Measurements from ENCODE around the gene CASP3.

CASP3 gene

DNA sequence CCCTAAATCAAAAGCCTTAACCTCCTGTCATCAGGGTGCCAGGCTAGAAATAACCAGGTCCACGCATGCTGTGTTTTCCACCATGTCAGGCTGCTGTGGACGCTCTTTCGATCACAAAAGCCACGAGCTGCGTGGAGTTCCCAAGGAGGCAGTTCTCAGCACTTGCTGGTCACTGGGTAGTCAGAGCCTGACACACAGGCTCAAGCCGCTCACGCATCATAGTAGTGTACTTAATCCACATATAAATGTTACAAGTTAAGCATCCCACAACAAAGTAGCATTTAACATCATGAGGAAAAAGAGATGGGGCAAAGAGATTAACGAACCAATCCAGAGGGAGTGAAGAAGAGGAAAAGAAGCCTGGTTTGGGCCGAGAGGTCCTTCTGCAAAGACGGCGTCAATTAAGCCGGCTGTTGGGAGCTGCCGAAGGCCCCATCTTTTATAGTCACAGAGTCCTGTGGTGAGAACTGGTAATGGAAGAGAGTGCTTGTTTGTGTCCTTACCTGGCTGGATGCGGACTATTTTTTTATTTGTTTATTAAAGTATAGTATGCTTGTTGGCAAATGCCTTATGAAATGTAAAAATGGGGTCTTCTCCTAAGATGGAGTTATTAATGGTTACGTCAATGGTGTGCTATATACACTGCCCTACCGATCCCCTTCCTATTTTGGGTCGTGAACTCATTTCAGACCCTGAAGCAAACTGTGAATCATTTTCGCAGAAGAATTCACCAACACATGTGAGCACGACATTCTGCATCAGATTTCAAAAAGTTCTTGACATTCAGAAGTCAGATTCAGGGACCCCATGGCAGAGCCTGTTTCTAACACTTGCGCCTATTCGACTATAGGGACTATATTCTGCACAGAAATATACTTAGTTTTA, 966 bp upstream of the CASP3 start:
- TF ChIP-seq EZH2phosphoT487 (IDR thresholded peaks at IDR 0.05; ENCODE audit: borderline replicate concordance, low read length): no peak
- TF ChIP-seq, protein P1, sequence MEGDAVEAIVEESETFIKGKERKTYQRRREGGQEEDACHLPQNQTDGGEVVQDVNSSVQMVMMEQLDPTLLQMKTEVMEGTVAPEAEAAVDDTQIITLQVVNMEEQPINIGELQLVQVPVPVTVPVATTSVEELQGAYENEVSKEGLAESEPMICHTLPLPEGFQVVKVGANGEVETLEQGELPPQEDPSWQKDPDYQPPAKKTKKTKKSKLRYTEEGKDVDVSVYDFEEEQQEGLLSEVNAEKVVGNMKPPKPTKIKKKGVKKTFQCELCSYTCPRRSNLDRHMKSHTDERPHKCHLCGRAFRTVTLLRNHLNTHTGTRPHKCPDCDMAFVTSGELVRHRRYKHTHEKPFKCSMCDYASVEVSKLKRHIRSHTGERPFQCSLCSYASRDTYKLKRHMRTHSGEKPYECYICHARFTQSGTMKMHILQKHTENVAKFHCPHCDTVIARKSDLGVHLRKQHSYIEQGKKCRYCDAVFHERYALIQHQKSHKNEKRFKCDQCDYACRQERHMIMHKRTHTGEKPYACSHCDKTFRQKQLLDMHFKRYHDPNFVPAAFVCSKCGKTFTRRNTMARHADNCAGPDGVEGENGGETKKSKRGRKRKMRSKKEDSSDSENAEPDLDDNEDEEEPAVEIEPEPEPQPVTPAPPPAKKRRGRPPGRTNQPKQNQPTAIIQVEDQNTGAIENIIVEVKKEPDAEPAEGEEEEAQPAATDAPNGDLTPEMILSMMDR (IDR thresholded peaks at IDR 0.05; ENCODE audit: low read depth, low read length, poor library complexity, severe bottlenecking): no peak
- H3K4me2 ChIP-seq (ENCODE audit: low read length): peak overlapping the region; percentile 96
- peak overlapping the region; percentile 67 for H3K27ac ChIP-seq (ENCODE audit: low read depth, low read length)
- peaks cover 55% of the 10 kb centered on the region for H3K79me2 ChIP-seq (ENCODE audit: control insufficient read depth, low read length)
- peaks cover 11% of the 10 kb centered on the region; the same call in 1 of the 2 replicates for H4K20me1 ChIP-seq (ENCODE audit: control insufficient read depth, insufficient read depth, low read depth, low read length)
- peaks cover 37% of the 10 kb centered on the region for H3K4me1 ChIP-seq (ENCODE audit: control insufficient read depth, low read length)
- no peaks in the 10 kb centered on the region for H3K9me2 ChIP-seq (replicated peaks; ENCODE audit: control insufficient read depth, low read length)
- H3K4me3 ChIP-seq (ENCODE audit: low read length): peak overlapping the region; percentile 98
- no peaks in the 10 kb centered on the region for H3K27me3 ChIP-seq (ENCODE audit: control insufficient read depth, low read length)
- no peaks in the 10 kb centered on the region for H3K9me3 ChIP-seq (ENCODE audit: control insufficient read depth, insufficient read depth, low read length)
- H3F3A ChIP-seq (ENCODE audit: control insufficient read depth, insufficient read depth): no peaks in the 10 kb centered on the region
- H3K36me3 ChIP-seq (ENCODE audit: control insufficient read depth, low read length): peaks cover 40% of the 10 kb centered on the region

DNA sequence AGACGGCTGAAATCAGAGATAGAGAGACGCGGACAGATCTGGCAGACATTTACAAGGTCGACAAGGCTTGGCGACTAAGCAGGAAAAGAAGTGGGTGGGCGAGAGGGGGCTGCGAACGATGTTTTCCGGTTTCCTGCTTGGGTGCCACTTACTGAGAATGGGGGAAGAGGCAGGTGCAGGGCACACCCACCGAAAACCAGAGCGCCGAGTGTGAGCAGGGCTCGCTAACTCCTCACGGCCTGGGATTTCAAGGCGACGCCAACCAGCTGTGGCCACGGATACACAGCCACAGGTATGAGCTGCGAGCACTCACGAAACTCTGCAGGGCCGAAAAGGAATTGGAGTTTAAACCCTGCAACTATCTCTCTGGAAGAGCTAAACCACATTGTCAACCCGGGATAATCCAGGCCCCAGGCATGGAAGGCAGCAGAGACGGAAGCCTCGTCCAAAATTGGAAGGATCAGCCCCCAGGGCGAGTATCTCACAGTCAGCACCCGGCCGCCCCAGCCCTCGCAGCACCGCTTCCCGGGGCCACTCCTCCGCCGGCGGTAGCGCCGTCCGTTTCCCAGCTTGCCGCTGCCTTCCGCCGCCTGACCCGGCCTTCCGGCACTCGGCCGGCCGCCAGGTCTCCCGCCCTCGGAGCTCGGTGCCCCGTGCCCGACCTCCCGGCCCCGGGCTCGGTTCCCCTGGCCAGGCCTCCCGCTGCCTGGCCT, 778 bp downstream of the CASP3 start:
- Histone ChIP-seq H3K79me2 (ENCODE audit: control insufficient read depth, low read length) (peaks cover 70% of the 10 kb centered on the region), H3K27me3 (ENCODE audit: control insufficient read depth, low read length) (no peaks in the 10 kb centered on the region), H3K27ac (ENCODE audit: low read depth, low read length) (peak overlapping the region; percentile 68), H3K9me2 (replicated peaks; ENCODE audit: control insufficient read depth, low read length) (no peaks in the 10 kb centered on the region), H3F3A (ENCODE audit: control insufficient read depth, insufficient read depth) (no peaks in the 10 kb centered on the region), H3K4me3 (ENCODE audit: low read length) (peak overlapping the region; percentile 86), H3K36me3 (ENCODE audit: control insufficient read depth, low read length) (peaks cover 50% of the 10 kb centered on the region), H3K4me1 (ENCODE audit: control insufficient read depth, low read length) (peaks cover 42% of the 10 kb centered on the region), H3K4me2 (ENCODE audit: low read length) (peak overlapping the region; percentile 85), H3K9me3 (ENCODE audit: control insufficient read depth, insufficient read depth, low read length) (no peaks in the 10 kb centered on the region), H4K20me1 (ENCODE audit: control insufficient read depth, insufficient read depth, low read depth, low read length) (peaks cover 14% of the 10 kb centered on the region; the same call in 1 of the 2 replicates)
- no peak for TF ChIP-seq EZH2phosphoT487 (IDR thresholded peaks at IDR 0.05; ENCODE audit: borderline replicate concordance, low read length)
- TF ChIP-seq, protein P1 (IDR thresholded peaks at IDR 0.05; ENCODE audit: low read depth, low read length, poor library complexity, severe bottlenecking): no peak

DNA sequence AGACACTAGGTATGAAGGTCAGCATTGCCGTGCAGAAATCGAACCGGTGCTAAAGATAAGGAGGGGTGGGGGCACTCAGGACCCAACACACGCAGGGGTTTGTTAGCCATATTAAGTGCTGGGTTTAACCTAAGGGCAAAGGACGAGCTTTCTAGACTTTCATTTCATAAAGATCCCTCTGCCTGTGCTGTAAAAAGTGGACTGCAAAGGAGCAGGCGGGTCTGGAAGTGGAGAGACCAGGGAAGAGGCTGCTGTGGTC, 1.3 kb downstream of the CASP3 start:
- Histone ChIP-seq H3K79me2 (ENCODE audit: control insufficient read depth, low read length) (peaks cover 73% of the 10 kb centered on the region), H3K4me3 (ENCODE audit: low read length) (peak overlapping the region; percentile 86), H3F3A (ENCODE audit: control insufficient read depth, insufficient read depth) (no peaks in the 10 kb centered on the region), H3K4me2 (ENCODE audit: low read length) (peak overlapping the region; percentile 85), H3K9me2 (replicated peaks; ENCODE audit: control insufficient read depth, low read length) (no peaks in the 10 kb centered on the region), H3K27me3 (ENCODE audit: control insufficient read depth, low read length) (no peaks in the 10 kb centered on the region), H3K27ac (ENCODE audit: low read depth, low read length) (0 out of 2 replicates have a peak overlapping the region, but pooled peaks have one; percentile 68), H3K4me1 (ENCODE audit: control insufficient read depth, low read length) (peaks cover 42% of the 10 kb centered on the region), H3K36me3 (ENCODE audit: control insufficient read depth, low read length) (peaks cover 50% of the 10 kb centered on the region), H4K20me1 (ENCODE audit: control insufficient read depth, insufficient read depth, low read depth, low read length) (peaks cover 14% of the 10 kb centered on the region; the same call in 1 of the 2 replicates), H3K9me3 (ENCODE audit: control insufficient read depth, insufficient read depth, low read length) (no peaks in the 10 kb centered on the region)
- TF ChIP-seq EZH2phosphoT487 (IDR thresholded peaks at IDR 0.05; ENCODE audit: borderline replicate concordance, low read length): no peak
- TF ChIP-seq, protein P1 (IDR thresholded peaks at IDR 0.05; ENCODE audit: low read depth, low read length, poor library complexity, severe bottlenecking): no peak
